Vagina (tissue), 2 donors: Measurements from ENCODE around the gene GALNT2. TPM values are rescaled to one million over a fixed set of nuclear protein-coding genes. Genes with fewer than 3 reads are reported as not detected.

Experiments used
- DNase-seq, 2 donors: peaks; one replicate each; pipeline ENCODE4 v3.0.0-alpha.2; 2017; ENCODE audit errors: extremely low spot score in 2 of 2
- H3K27ac ChIP-seq: fragments of 200-600 bp; sonication (generic); one replicate; pipeline ENCODE4 v1.5.1; 2019
- H3K27me3 ChIP-seq: fragments of 200-600 bp; sonication (generic); one replicate; pipeline ENCODE4 v1.5.1; 2019
- H3K36me3 ChIP-seq, 2 donors: fragments of 200-600 bp; sonication (generic); one replicate each; pipeline ENCODE4 v1.5.1; 2017 to 2019
- H3K4me1 ChIP-seq: fragments of 200-600 bp; sonication (generic); one replicate; pipeline ENCODE4 v1.5.1; 2019
- H3K4me3 ChIP-seq, 2 donors: fragments of 200-600 bp; sonication (generic); 1 replicate in 1 of 2; 2 replicates in 1 of 2; pipeline ENCODE4 v1.5.1; 2016 to 2019
- H3K9me3 ChIP-seq: fragments of 200-600 bp; sonication (generic); one replicate; pipeline ENCODE4 v1.5.1; 2019
- POLR2A ChIP-seq, 2 donors: fragments of 450-650 bp; IDR thresholded peaks; one replicate each; pipeline ENCODE4 v1.6.1; 2017; ENCODE audit warnings: antibody characterized with exemption in 2 of 2, mild to moderate bottlenecking in 2 of 2, moderate library complexity in 2 of 2
- POLR2AphosphoS5 ChIP-seq, 2 donors: sonication (generic); formaldehyde crosslinking; IDR thresholded peaks; one replicate each; pipeline ENCODE4 v1.9.0; 2017; ENCODE audit warnings: antibody characterized with exemption in 2 of 2, mild to moderate bottlenecking in 2 of 2, low read depth in 1 of 2; ENCODE audit not compliant: insufficient read depth in 1 of 2
- intact Hi-C: fragments of 100-400 bp; cut with DNase I; formaldehyde crosslinking; loops from one replicate; pipeline ENCODE4 v1.15.1; 2023
- total RNA-seq: library from RNA; depleted of rRNA; stranded (reverse); fragments of >200 nt; gene quantifications from one replicate; pipeline ENCODE4 v1.2.3, GENCODE V29; 2016
- TF ChIP-seq, protein P1 (sequence below), 3 experiments: fragments of 450-650 bp in 2 of 3; fragments of 200-600 bp in 1 of 3; sonication (generic) in 1 of 3; IDR thresholded peaks; one replicate each; pipeline ENCODE4 v1.5.1; 2017 to 2019; ENCODE audit warnings: antibody characterized with exemption in 3 of 3, mild to moderate bottlenecking in 2 of 3, moderate library complexity in 2 of 3

The GALNT2 gene
- total RNA-seq, 1 donor from 2014 or later = 51.6 TPM

DNA sequence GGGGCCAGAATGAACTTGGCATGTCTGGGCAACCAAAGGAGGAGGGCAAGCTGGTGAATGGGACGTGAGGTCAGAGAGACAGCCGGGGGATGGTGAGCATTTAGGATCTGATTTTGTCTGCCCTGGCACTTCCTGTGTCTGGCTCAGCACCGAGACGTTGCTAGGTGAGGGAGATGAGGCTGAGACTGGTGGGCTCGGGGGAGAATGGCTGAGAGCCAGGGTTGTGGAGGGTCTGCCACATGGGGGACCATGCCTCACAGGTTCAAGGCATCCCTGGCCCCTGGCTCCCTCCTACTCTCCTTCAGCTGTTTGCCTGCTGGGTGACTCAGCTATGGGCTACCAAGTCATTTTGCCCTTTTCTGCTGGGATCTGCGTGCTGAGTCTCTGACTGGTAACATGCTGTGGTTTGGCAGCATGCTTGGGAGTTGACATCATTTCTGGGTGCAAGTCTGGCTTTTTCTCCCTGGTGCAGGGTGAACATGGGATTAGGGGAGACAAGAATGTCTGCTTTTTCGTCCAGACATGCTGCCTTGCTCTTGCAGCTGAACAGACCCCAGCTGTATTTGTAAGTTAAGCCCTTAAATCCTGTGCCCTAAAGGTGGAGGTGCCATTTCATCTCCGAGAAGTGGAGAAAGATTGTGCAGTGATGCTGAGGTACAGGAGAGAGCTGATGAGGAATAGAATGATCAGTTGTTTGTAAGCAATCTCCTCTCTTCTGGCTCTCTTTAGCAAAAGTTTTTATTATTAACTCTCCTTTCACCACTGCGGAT, 17.6 kb downstream of the GALNT2 start:
- Histone ChIP-seq H3K36me3 (no peaks in the 10 kb centered on the region), H3K9me3 (no peaks in the 10 kb centered on the region), H3K27me3 (no peaks in the 10 kb centered on the region), H3K27ac (peak overlapping the region; percentile 75), H3K4me1 (peaks cover 59% of the 10 kb centered on the region), H3K4me3 (no peak overlapping the region)
- intact Hi-C loops = no loop called here
- TF ChIP-seq, protein P1, sequence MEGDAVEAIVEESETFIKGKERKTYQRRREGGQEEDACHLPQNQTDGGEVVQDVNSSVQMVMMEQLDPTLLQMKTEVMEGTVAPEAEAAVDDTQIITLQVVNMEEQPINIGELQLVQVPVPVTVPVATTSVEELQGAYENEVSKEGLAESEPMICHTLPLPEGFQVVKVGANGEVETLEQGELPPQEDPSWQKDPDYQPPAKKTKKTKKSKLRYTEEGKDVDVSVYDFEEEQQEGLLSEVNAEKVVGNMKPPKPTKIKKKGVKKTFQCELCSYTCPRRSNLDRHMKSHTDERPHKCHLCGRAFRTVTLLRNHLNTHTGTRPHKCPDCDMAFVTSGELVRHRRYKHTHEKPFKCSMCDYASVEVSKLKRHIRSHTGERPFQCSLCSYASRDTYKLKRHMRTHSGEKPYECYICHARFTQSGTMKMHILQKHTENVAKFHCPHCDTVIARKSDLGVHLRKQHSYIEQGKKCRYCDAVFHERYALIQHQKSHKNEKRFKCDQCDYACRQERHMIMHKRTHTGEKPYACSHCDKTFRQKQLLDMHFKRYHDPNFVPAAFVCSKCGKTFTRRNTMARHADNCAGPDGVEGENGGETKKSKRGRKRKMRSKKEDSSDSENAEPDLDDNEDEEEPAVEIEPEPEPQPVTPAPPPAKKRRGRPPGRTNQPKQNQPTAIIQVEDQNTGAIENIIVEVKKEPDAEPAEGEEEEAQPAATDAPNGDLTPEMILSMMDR (IDR thresholded peaks at IDR 0.05) = no peak
- TF ChIP-seq POLR2A (IDR thresholded peaks at IDR 0.05) (no peak), POLR2AphosphoS5 (IDR thresholded peaks at IDR 0.05; ENCODE audit: insufficient read depth in 1 of 2, low read depth in 1 of 2) (peak; percentile 33 to 78)
- DNase-seq = peak in 1 of 2 donors; percentile 88

DNA sequence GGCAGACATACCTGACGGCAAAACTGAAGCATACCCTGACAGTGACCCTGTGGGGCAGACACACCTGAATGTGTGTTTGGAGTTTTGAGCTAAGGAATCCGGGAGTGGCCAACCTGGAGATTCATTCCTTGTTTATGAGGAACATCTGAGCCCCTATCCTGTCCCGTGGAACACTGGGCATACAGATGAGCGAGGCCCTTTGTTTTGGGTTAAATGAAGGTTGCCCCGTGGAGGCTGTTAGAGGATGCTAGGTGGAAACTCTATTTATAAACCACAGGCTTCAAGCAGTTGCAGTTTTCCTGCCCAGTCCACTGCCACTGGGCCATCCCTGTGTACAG, 18.1 kb downstream of the GALNT2 start:
- Histone ChIP-seq H3K4me3 (no peak overlapping the region), H3K4me1 (peaks cover 58% of the 10 kb centered on the region), H3K27ac (peak overlapping the region; percentile 46), H3K27me3 (no peaks in the 10 kb centered on the region), H3K36me3 (no peaks in the 10 kb centered on the region), H3K9me3 (no peaks in the 10 kb centered on the region)
- TF ChIP-seq POLR2AphosphoS5 (IDR thresholded peaks at IDR 0.05; ENCODE audit: insufficient read depth in 1 of 2, low read depth in 1 of 2) (no peak), POLR2A (IDR thresholded peaks at IDR 0.05) (no peak)
- TF ChIP-seq, protein P1 (IDR thresholded peaks at IDR 0.05) = no peak
- no peak for DNase-seq
- intact Hi-C loops = no loop called here

GRCh38 chr1:230086151-230086550, 19.1 kb downstream of the GALNT2 start:
- no peak overlapping the region for H3K27ac ChIP-seq
- H3K36me3 ChIP-seq = no peaks in the 10 kb centered on the region
- peaks cover 63% of the 10 kb centered on the region for H3K4me1 ChIP-seq
- no peak overlapping the region for H3K4me3 ChIP-seq
- no peaks in the 10 kb centered on the region for H3K9me3 ChIP-seq
- no peaks in the 10 kb centered on the region for H3K27me3 ChIP-seq
- TF ChIP-seq, protein P1 (IDR thresholded peaks at IDR 0.05) = no peak
- TF ChIP-seq POLR2A (IDR thresholded peaks at IDR 0.05) = no peak
- intact Hi-C loops = no loop called here
- no peak for DNase-seq

DNA sequence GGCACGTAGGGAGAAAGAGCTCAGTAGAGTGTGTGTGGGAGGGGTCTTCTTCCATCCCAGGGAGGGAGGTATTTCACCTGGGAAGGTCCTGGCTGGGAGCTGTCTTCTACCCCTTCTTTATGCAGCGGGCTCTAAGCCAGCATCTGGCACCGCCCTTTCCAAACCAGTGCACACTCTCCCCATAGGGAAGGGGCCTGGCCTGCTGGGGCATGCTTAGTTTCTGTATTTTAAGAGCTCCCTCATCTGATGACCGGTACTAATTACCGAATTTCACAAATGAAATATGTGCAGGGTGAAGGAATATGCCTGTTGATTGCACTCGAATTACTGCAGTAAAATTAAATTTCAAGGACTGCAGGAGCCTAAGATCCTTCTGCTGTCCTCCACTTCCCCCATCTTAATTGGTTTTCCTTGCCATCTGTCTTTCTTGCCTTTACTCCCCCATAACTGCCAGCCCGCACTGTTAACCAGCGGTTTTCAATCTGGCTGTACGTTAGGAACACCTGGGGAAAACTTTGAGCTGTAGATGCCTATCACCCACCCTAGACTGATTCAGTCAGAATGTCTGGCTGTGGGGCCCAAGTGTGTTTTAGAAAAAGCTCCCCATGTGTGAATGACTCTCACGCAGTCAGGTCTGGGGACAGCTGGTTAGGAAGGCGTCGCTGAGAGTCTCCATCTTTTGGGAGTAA, 20.1 kb downstream of the GALNT2 start:
- no peak overlapping the region for H3K27ac ChIP-seq
- no peaks in the 10 kb centered on the region for H3K36me3 ChIP-seq
- TF ChIP-seq, protein P1 (IDR thresholded peaks at IDR 0.05) = no peak
- TF ChIP-seq POLR2A (IDR thresholded peaks at IDR 0.05) (no peak), POLR2AphosphoS5 (IDR thresholded peaks at IDR 0.05; ENCODE audit: insufficient read depth in 1 of 2, low read depth in 1 of 2) (no peak)
- DNase-seq = no peak
- no peaks in the 10 kb centered on the region for H3K9me3 ChIP-seq
- H3K4me3 ChIP-seq = no peak overlapping the region
- intact Hi-C loops = no loop called here
- peaks cover 63% of the 10 kb centered on the region for H3K4me1 ChIP-seq
- H3K27me3 ChIP-seq = no peaks in the 10 kb centered on the region

GRCh38 chr1:230087717-230088105, 20.7 kb downstream of the GALNT2 start:
- TF ChIP-seq POLR2AphosphoS5 (IDR thresholded peaks at IDR 0.05; ENCODE audit: insufficient read depth in 1 of 2, low read depth in 1 of 2) (no peak), POLR2A (IDR thresholded peaks at IDR 0.05) (no peak)
- TF ChIP-seq, protein P1 (IDR thresholded peaks at IDR 0.05) = no peak
- Histone ChIP-seq H3K27me3 (no peaks in the 10 kb centered on the region), H3K4me3 (no peak overlapping the region), H3K9me3 (no peaks in the 10 kb centered on the region), H3K27ac (no peak overlapping the region), H3K4me1 (peaks cover 63% of the 10 kb centered on the region), H3K36me3 (no peaks in the 10 kb centered on the region)
- DNase-seq = no peak
- intact Hi-C loops = no loop called here
